AG04449 (cell line): ENCODE data around the gene HTRA1.

Source experiments
- CTCF ChIA-PET: fragments of 350-600 bp; formaldehyde crosslinking; extraction: SDS; loops from one replicate; lab custom pipeline; 2021; ENCODE audit warnings: antibody characterized with exemption; lab: Yijun Ruan, JAX
- POLR2A ChIA-PET: fragments of 400-600, 350-600 bp; formaldehyde crosslinking; extraction: SDS; loops from one replicate; lab custom pipeline; 2020; ENCODE audit warnings: antibody characterized with exemption, inconsistent platforms; lab: Yijun Ruan, JAX
- DNase-seq: peaks from one replicate; pipeline ENCODE4 v3.0.0-alpha.2; 2010; ENCODE audit warnings: low read depth, low spot score
- H3K4me3 ChIP-seq: 2 replicates; pipeline ENCODE4 v1.5.1; 2011; ENCODE audit warnings: low read depth, mild to moderate bottlenecking, control low read depth, low read length
- CTCF ChIP-seq: IDR thresholded peaks from one replicate; pipeline ENCODE4 v1.5.1; 2011; ENCODE audit warnings: mild to moderate bottlenecking, moderate library complexity, low read length, control low read depth, inconsistent platforms; ENCODE audit not compliant: insufficient read depth; ENCODE audit errors: missing control alignments

Gene HTRA1

GRCh38 chr10:122504610-122504950 lies 43.2 kb downstream of the HTRA1 start:
- no peak overlapping the region for H3K4me3 ChIP-seq
- peak; percentile 72 for DNase-seq
- ChIA-PET POLR2A (interaction anchor here (0.6 to 3.2 kb wide), 4 partner anchors 10 to 36 kb away, joined by 3 to 22 read pairs (median 4); no protein-coding TSS in a partner anchor), CTCF (interaction anchor here (0.8 to 3.1 kb wide), 6 partner anchors 9 to 225 kb away, joined by 3 to 17 read pairs (median 4); no protein-coding TSS in a partner anchor)
- no peak for TF ChIP-seq CTCF

DNA sequence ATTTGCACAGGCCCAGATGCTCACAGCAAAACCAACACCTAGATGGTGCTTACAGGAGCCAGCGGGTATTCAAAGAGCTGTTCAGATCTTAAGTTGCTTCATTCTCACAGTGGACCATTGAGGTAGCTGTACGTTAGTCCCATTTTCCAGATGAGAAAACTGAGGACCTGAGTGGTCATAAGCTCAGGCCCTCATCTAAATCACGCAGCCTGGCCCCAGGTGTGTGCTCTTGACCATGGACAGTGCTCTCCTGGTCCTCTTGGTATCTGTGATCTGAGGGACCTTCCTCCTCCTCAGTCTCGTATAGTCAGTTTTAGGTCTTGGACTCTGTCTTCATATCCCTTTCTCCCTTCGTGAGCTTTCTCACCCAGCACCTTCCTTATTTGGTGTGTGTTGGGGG lies 43.7 kb downstream of the HTRA1 start:
- no peak for TF ChIP-seq CTCF
- no peak overlapping the region for H3K4me3 ChIP-seq
- ChIA-PET CTCF (interaction anchor here (0.8 to 3.1 kb wide), 6 partner anchors 10 to 226 kb away, joined by 3 to 17 read pairs (median 4); no protein-coding TSS in a partner anchor), POLR2A (interaction anchor here (0.6 to 3.2 kb wide), 4 partner anchors 9 to 36 kb away, joined by 3 to 22 read pairs (median 4); no protein-coding TSS in a partner anchor)
- DNase-seq, result no peak

DNA sequence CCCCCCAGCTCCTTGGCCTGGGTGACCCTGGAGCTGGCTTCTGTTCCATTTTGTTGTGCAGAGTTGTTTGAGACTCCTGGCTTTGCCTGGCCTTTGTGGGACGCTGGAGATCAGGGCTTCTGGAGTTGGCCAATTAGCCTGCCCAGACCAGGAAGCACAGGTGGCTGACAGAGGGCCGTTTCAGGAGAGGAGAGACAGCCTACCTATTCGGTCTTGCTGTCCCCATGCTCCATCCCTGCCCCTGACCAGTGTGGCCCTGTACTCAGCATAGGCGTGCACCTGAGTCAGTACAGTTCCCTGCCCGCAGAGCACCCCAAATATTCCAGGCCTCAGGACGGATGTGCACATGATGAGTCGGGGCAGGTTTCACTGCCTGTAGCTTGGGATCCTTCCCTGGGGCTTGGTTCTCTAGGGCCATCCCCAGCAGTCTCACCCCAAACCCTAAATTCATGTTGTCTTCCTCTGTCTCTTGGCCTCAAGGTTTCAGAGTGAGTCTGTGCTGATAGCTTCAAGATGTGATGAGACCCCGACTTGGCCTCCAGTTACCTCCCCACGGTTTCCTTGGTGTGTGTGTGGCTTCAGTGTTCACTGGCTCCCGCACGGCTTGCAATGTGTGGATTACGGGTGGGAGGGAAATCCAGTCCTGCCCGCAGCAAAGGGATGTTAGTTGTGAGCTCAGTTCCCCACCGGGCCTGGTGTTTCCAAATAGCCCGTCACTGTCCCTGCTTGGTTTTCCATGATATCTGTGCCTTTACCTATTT lies 44.7 kb downstream of the HTRA1 start:
- POLR2A ChIA-PET, result no interaction called here
- CTCF ChIA-PET, result interaction anchor here (1.1 to 3.1 kb wide), 3 partner anchors 11 to 71 kb away, joined by 3 to 17 read pairs (median 7); no protein-coding TSS in a partner anchor
- no peak for TF ChIP-seq CTCF
- no peak for DNase-seq
- H3K4me3 ChIP-seq, result no peak overlapping the region

GRCh38 chr10:122507616-122508015 lies 46.3 kb downstream of the HTRA1 start:
- CTCF ChIA-PET, result interaction anchor here (0.9 to 1.6 kb wide), 4 partner anchors 9 to 58 kb away, joined by 3 to 8 read pairs (median 4); no protein-coding TSS in a partner anchor
- POLR2A ChIA-PET, result no interaction called here
- TF ChIP-seq CTCF, result no peak
- H3K4me3 ChIP-seq, result no peak overlapping the region
- no peak for DNase-seq

- no peak for TF ChIP-seq CTCF
- ChIA-PET POLR2A (no interaction called here), CTCF (interaction anchor here (0.9 to 1.6 kb wide), 5 partner anchors 8 to 57 kb away, joined by 3 to 8 read pairs (median 3); no protein-coding TSS in a partner anchor)
- no peak overlapping the region for H3K4me3 ChIP-seq
- no peak for DNase-seq
These were observed 46.7 kb downstream of the HTRA1 start for GRCh38 chr10:122508021-122508420.

- POLR2A ChIA-PET, result no interaction called here
- no peak for TF ChIP-seq CTCF
- CTCF ChIA-PET, result no interaction called here
- no peak for DNase-seq
- H3K4me3 ChIP-seq, result no peak overlapping the region
These were observed 48.0 kb downstream of the HTRA1 start for GRCh38 chr10:122509323-122509722.
